ENCODE measurements around the gene GARIN5A. TPM values are rescaled to one million over a fixed set of nuclear protein-coding genes. Genes with fewer than 3 reads are reported as not detected.

The GARIN5A gene
- total and polyA plus RNA-seq, 9 of the 15 experiments (the other 6 are each of a cell fraction or from before 2014, with no cell fraction given), result 0.10 to 0.82 (median 0.23) TPM; not detected in 2

DNA sequence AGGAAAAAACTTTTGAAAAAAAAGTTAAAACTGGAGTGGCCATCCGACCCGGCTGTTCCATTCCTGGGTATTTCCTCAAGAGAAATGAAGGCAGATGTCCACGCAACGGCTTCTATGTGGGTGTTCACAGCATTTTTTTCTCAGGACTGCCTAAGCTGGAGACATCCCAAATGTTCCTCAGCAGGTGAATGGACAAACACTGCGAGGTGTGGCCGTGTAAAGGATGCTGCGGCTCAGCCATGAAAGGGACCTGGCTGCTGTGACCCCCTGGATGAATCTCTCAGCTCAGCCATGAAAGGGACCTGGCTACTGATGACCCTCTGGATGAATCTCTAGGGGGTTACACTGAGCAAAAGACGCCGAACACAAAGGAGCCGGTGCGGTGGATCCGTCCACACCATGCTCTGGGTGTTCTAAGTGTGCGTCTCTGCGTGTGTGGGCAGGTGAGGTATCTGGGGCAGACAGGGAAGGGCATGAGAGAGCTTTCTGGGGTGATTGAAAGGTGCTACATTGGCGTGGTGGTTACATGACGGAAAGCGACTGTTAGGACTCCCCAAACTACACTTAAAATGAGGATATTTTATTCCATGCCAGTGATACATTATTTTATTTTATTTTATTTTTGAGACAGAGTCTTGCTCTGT is 44.3 kb upstream of the GARIN5A start:
- H3K79me2 ChIP-seq (ENCODE audit: control insufficient read depth, insufficient read depth, low read length), result no peaks in the 10 kb centered on the region
- in situ Hi-C loops (cut with MboI), result no loop called here
- no peak overlapping the region for H3K9ac ChIP-seq (ENCODE audit: insufficient read depth in 1 of 2, low read depth in 2 of 2, low read length in 2 of 2)
- CTCF ChIA-PET (ENCODE audit: low intra/inter-chr PET ratio), result no interaction called here
- FAIRE-seq (no peak), ATAC-seq (no peak), DNase-seq (ENCODE audit: extremely low read depth in 1 of 4, low spot score in 3 of 4) (no peak)
- WGBS (ENCODE audit: insufficient coverage, low coverage, missing lambda C conversion rate), result 29% methylated on average over 16 of the region's 17 CpGs
- no peak for TF ChIP-seq NCOA6 (IDR thresholded peaks at IDR 0.05)
- no peak for TF ChIP-seq ZNF184 (CRISPR knock-in tag; IDR thresholded peaks at IDR 0.05)
- TF ChIP-seq ZNF764 (CRISPR knock-in tag; IDR thresholded peaks at IDR 0.05; ENCODE audit: low read depth), result no peak
- TF ChIP-seq, protein P1, sequence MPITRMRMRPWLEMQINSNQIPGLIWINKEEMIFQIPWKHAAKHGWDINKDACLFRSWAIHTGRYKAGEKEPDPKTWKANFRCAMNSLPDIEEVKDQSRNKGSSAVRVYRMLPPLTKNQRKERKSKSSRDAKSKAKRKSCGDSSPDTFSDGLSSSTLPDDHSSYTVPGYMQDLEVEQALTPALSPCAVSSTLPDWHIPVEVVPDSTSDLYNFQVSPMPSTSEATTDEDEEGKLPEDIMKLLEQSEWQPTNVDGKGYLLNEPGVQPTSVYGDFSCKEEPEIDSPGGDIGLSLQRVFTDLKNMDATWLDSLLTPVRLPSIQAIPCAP (CRISPR knock-in tag; IDR thresholded peaks at IDR 0.05; ENCODE audit: borderline replicate concordance), result no peak
- TF ChIP-seq, protein P2, sequence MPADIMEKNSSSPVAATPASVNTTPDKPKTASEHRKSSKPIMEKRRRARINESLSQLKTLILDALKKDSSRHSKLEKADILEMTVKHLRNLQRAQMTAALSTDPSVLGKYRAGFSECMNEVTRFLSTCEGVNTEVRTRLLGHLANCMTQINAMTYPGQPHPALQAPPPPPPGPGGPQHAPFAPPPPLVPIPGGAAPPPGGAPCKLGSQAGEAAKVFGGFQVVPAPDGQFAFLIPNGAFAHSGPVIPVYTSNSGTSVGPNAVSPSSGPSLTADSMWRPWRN (IDR thresholded peaks at IDR 0.05; ENCODE audit: low read depth), result no peak
- TF ChIP-seq HDGF (IDR thresholded peaks at IDR 0.05), result no peak
- TF ChIP-seq, protein P3, sequence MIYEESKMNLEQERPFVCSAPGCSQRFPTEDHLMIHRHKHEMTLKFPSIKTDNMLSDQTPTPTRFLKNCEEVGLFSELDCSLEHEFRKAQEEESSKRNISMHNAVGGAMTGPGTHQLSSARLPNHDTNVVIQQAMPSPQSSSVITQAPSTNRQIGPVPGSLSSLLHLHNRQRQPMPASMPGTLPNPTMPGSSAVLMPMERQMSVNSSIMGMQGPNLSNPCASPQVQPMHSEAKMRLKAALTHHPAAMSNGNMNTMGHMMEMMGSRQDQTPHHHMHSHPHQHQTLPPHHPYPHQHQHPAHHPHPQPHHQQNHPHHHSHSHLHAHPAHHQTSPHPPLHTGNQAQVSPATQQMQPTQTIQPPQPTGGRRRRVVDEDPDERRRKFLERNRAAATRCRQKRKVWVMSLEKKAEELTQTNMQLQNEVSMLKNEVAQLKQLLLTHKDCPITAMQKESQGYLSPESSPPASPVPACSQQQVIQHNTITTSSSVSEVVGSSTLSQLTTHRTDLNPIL (CRISPR knock-in tag; IDR thresholded peaks at IDR 0.05), result no peak
- TF ChIP-seq ZNF436 (CRISPR knock-in tag; IDR thresholded peaks at IDR 0.05), result no peak
- no peak for TF ChIP-seq ZNF57 (CRISPR knock-in tag; IDR thresholded peaks at IDR 0.05)
- TF ChIP-seq BACH1 (tag; IDR thresholded peaks at IDR 0.05), result no peak
- no peak for TF ChIP-seq SUPT5H (IDR thresholded peaks at IDR 0.05)
- TF ChIP-seq, protein P4, sequence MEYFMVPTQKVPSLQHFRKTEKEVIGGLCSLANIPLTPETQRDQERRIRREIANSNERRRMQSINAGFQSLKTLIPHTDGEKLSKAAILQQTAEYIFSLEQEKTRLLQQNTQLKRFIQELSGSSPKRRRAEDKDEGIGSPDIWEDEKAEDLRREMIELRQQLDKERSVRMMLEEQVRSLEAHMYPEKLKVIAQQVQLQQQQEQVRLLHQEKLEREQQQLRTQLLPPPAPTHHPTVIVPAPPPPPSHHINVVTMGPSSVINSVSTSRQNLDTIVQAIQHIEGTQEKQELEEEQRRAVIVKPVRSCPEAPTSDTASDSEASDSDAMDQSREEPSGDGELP (CRISPR knock-in tag; IDR thresholded peaks at IDR 0.05; ENCODE audit: borderline replicate concordance), result no peak
- no peak for TF ChIP-seq SRSF9 (IDR thresholded peaks at IDR 0.05; ENCODE audit: borderline replicate concordance, low read depth, low read length)
- TF ChIP-seq, protein P5, sequence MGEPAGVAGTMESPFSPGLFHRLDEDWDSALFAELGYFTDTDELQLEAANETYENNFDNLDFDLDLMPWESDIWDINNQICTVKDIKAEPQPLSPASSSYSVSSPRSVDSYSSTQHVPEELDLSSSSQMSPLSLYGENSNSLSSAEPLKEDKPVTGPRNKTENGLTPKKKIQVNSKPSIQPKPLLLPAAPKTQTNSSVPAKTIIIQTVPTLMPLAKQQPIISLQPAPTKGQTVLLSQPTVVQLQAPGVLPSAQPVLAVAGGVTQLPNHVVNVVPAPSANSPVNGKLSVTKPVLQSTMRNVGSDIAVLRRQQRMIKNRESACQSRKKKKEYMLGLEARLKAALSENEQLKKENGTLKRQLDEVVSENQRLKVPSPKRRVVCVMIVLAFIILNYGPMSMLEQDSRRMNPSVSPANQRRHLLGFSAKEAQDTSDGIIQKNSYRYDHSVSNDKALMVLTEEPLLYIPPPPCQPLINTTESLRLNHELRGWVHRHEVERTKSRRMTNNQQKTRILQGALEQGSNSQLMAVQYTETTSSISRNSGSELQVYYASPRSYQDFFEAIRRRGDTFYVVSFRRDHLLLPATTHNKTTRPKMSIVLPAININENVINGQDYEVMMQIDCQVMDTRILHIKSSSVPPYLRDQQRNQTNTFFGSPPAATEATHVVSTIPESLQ (CRISPR knock-in tag; IDR thresholded peaks at IDR 0.05), result no peak
- no peak for TF ChIP-seq DDX20 (tag; IDR thresholded peaks at IDR 0.05; ENCODE audit: low read depth)
- no peaks in the 10 kb centered on the region for H3K9me1 ChIP-seq (ENCODE audit: control insufficient read depth, insufficient read depth, low read length)
- H4K20me1 ChIP-seq (replicated peaks; ENCODE audit: control insufficient read depth, insufficient read depth, low read length), result no peaks in the 10 kb centered on the region
- H3K4me2 ChIP-seq (ENCODE audit: insufficient read depth, low read length), result no peak overlapping the region
- no TSS peak for BruUV-seq (replicated peaks)
- POLR2A ChIA-PET, result interaction anchor here (0.6 to 1.2 kb wide), 4 partner anchors 9 to 544 kb away, joined by 3 to 4 read pairs (median 3); partner anchors contain the start of genes JOSD2 and KLK13
- no peaks in the 10 kb centered on the region for H3K27me3 ChIP-seq (ENCODE audit: control insufficient read depth in 2 of 2, insufficient read depth in 2 of 2, low read length in 2 of 2)
- no peaks in the 10 kb centered on the region for H3K9me3 ChIP-seq (replicated peaks; ENCODE audit: control insufficient read depth, insufficient read depth, low read depth, low read length)
- intact Hi-C loops (cut with micrococcal nuclease), result no loop called here
- no peaks in the 10 kb centered on the region for H3K36me3 ChIP-seq (ENCODE audit: control insufficient read depth, insufficient read depth, low read length)
- no peak overlapping the region for H3K27ac ChIP-seq (ENCODE audit: extremely low read depth, low read depth, low read length)
- no peak overlapping the region for H3K4me3 ChIP-seq
- peaks cover 0 to 23% of the 10 kb centered on the region in 2 experiments; a peak in 2 of 5 replicates for H3K4me1 ChIP-seq (replicated peaks in 1 of 2; ENCODE audit: control insufficient read depth in 2 of 2, insufficient read depth in 2 of 2, low read length in 2 of 2)
- H2AFZ ChIP-seq (ENCODE audit: low read depth, low read length), result no peak overlapping the region
